Erythroblast (primary cell): Measurements from ENCODE around the gene PLCH2.

ENCODE experiments used
- GATA1 ChIP-seq: IDR thresholded peaks from 2 replicates; pipeline ENCODE4 v1.6.1; 2011; ENCODE audit warnings: low read depth, mild to moderate bottlenecking, control low read depth, low read length, moderate library complexity
- POLR2A ChIP-seq: IDR thresholded peaks from 2 replicates; pipeline ENCODE4 v1.6.1; 2011; ENCODE audit warnings: mild to moderate bottlenecking, low read length

- TF ChIP-seq POLR2A, result no peak
- TF ChIP-seq GATA1, result no peak
Measured at GRCh38 chr1:2519029-2519685, 43.1 kb downstream of the PLCH2 start.
